Duodenal mucosa (tissue), 2 donors: ENCODE results near the gene EIF4E3.
A peak's percentile ranks its signal among the peaks of the same experiment; 100 is the strongest.

Experiments used
- H3K27ac ChIP-seq: one replicate; pipeline ENCODE4 v1.7.0; 2013; ENCODE audit warnings: low read depth, low read length
- H3K27me3 ChIP-seq, 2 donors: one replicate each; pipeline ENCODE4 v1.7.0; 2013; ENCODE audit warnings: low read length in 2 of 2, control low read depth in 1 of 2; ENCODE audit not compliant: insufficient read depth in 2 of 2, control insufficient read depth in 1 of 2
- H3K36me3 ChIP-seq, 2 donors: one replicate each; pipeline ENCODE4 v1.7.0; 2013; ENCODE audit warnings: low read length in 2 of 2, control low read depth in 1 of 2; ENCODE audit not compliant: insufficient read depth in 2 of 2, control insufficient read depth in 1 of 2
- H3K4me1 ChIP-seq, 2 donors: one replicate each; pipeline ENCODE4 v1.7.0; 2013; ENCODE audit warnings: low read length in 2 of 2, control low read depth in 1 of 2; ENCODE audit not compliant: insufficient read depth in 2 of 2, control insufficient read depth in 1 of 2
- H3K4me3 ChIP-seq, 2 donors: one replicate each; pipeline ENCODE4 v1.7.0; 2013; ENCODE audit warnings: low read length in 2 of 2, low read depth in 1 of 2
- H3K9ac ChIP-seq, 2 donors: one replicate each; pipeline ENCODE4 v1.7.0; 2013; ENCODE audit warnings: low read length in 2 of 2, low read depth in 1 of 2
- H3K9me3 ChIP-seq, 2 donors: one replicate each; pipeline ENCODE4 v1.7.0; 2013; ENCODE audit warnings: low read length in 2 of 2, control low read depth in 1 of 2; ENCODE audit not compliant: control insufficient read depth in 1 of 2

Gene EIF4E3

GRCh38 chr3:71752831-71753700 is 27.9 kb upstream of the EIF4E3 start:
- Histone ChIP-seq H3K27me3 (peaks cover 22 to 27% of the 10 kb centered on the region in 2 donors), H3K9me3 (no peaks in the 10 kb centered on the region), H3K27ac (no peak overlapping the region), H3K4me1 (no peaks in the 10 kb centered on the region), H3K4me3 (peak overlapping the region in 1 of 2 donors; percentile 71), H3K36me3 (no peaks in the 10 kb centered on the region), H3K9ac (no peak overlapping the region)

GRCh38 chr3:71751602-71752001 is 26.4 kb upstream of the EIF4E3 start:
- H3K4me1 ChIP-seq: no peaks in the 10 kb centered on the region
- no peak overlapping the region for H3K9ac ChIP-seq
- H3K4me3 ChIP-seq: no peak overlapping the region
- peaks cover 22 to 27% of the 10 kb centered on the region in 2 donors for H3K27me3 ChIP-seq
- H3K9me3 ChIP-seq: no peaks in the 10 kb centered on the region
- H3K36me3 ChIP-seq: no peaks in the 10 kb centered on the region
- no peak overlapping the region for H3K27ac ChIP-seq

GRCh38 chr3:71744738-71745137 is 19.5 kb upstream of the EIF4E3 start:
- Histone ChIP-seq H3K4me3 (no peak overlapping the region), H3K9ac (no peak overlapping the region), H3K27me3 (no peaks in the 10 kb centered on the region), H3K36me3 (no peaks in the 10 kb centered on the region), H3K27ac (no peak overlapping the region), H3K9me3 (peaks cover 3 to 12% of the 10 kb centered on the region in 2 donors), H3K4me1 (no peaks in the 10 kb centered on the region)

- no peak overlapping the region for H3K27ac ChIP-seq
Measured at GRCh38 chr3:71742621-71743020, 17.4 kb upstream of the EIF4E3 start.

GRCh38 chr3:71734881-71735280 is 9.7 kb upstream of the EIF4E3 start:
- Histone ChIP-seq H3K9ac (no peak overlapping the region), H3K4me1 (peaks cover 0 to 3% of the 10 kb centered on the region in 2 donors), H3K27me3 (no peaks in the 10 kb centered on the region), H3K27ac (no peak overlapping the region), H3K9me3 (no peaks in the 10 kb centered on the region), H3K4me3 (no peak overlapping the region), H3K36me3 (no peaks in the 10 kb centered on the region)

More at GRCh38 chr3:71742621-71743020, 17.4 kb upstream of the EIF4E3 start:
- H3K9ac ChIP-seq: no peak overlapping the region
- H3K36me3 ChIP-seq: no peaks in the 10 kb centered on the region
- peaks cover 3 to 12% of the 10 kb centered on the region in 2 donors for H3K9me3 ChIP-seq
- no peak overlapping the region for H3K4me3 ChIP-seq
- H3K4me1 ChIP-seq: no peaks in the 10 kb centered on the region
- no peaks in the 10 kb centered on the region for H3K27me3 ChIP-seq

- no peak overlapping the region for H3K4me3 ChIP-seq
- H3K27me3 ChIP-seq: no peaks in the 10 kb centered on the region
- H3K36me3 ChIP-seq: no peaks in the 10 kb centered on the region
- H3K4me1 ChIP-seq: peaks cover 0 to 10% of the 10 kb centered on the region in 2 donors
- no peak overlapping the region for H3K9ac ChIP-seq
- H3K27ac ChIP-seq: no peak overlapping the region
- H3K9me3 ChIP-seq: no peaks in the 10 kb centered on the region
Measured at GRCh38 chr3:71733319-71733718, 8.1 kb upstream of the EIF4E3 start.

GRCh38 chr3:71732637-71733036 is 7.4 kb upstream of the EIF4E3 start:
- no peak overlapping the region for H3K9ac ChIP-seq
- no peaks in the 10 kb centered on the region for H3K9me3 ChIP-seq
- H3K4me1 ChIP-seq: peaks cover 0 to 10% of the 10 kb centered on the region in 2 donors
- H3K4me3 ChIP-seq: no peak overlapping the region
- H3K36me3 ChIP-seq: no peaks in the 10 kb centered on the region
- no peak overlapping the region for H3K27ac ChIP-seq
- no peaks in the 10 kb centered on the region for H3K27me3 ChIP-seq

GRCh38 chr3:71728632-71729342 is 3.6 kb upstream of the EIF4E3 start:
- Histone ChIP-seq H3K9me3 (no peaks in the 10 kb centered on the region), H3K9ac (no peak overlapping the region), H3K27ac (no peak overlapping the region), H3K36me3 (no peaks in the 10 kb centered on the region), H3K4me1 (peaks cover 13 to 14% of the 10 kb centered on the region in 2 donors), H3K4me3 (no peak overlapping the region), H3K27me3 (no peaks in the 10 kb centered on the region)

- H3K4me1 ChIP-seq: peaks cover 13 to 20% of the 10 kb centered on the region in 2 donors
- peak overlapping the region; percentile 56 to 66 for H3K9ac ChIP-seq
- H3K9me3 ChIP-seq: no peaks in the 10 kb centered on the region
- no peaks in the 10 kb centered on the region for H3K36me3 ChIP-seq
- peak overlapping the region; percentile 63 to 68 for H3K4me3 ChIP-seq
- H3K27ac ChIP-seq: no peak overlapping the region
- H3K27me3 ChIP-seq: no peaks in the 10 kb centered on the region
Measured at GRCh38 chr3:71726146-71726545, 944 bp upstream of the EIF4E3 start.

- Histone ChIP-seq H3K4me3 (peak overlapping the region; percentile 79 to 91), H3K9me3 (no peaks in the 10 kb centered on the region), H3K27ac (no peak overlapping the region), H3K27me3 (no peaks in the 10 kb centered on the region), H3K4me1 (peaks cover 13 to 15% of the 10 kb centered on the region in 2 donors), H3K9ac (peak overlapping the region; percentile 73 to 88), H3K36me3 (no peaks in the 10 kb centered on the region)
Measured at GRCh38 chr3:71724584-71725270, 475 bp downstream of the EIF4E3 start.
